ENCODE measurements around the gene MSRB1.

GRCh38 chr16:1917665-1918350, 25.2 kb downstream of the MSRB1 start:
- TF ChIP-seq CTCF (IDR thresholded peaks at IDR 0.05; ENCODE audit: insufficient read depth, low read depth, low read length) (no peak), EZH2 (IDR thresholded peaks at IDR 0.05; ENCODE audit: insufficient read depth, low read length) (peak; percentile 94)

Data from astrocyte (in vitro differentiated cells and primary cell).